HG03520 (cell line): ENCODE data around the gene TSPOAP1.

ENCODE experiments used
- ATAC-seq: cut with Tn5 transposase; IDR thresholded peaks from one replicate; pipeline ENCODE4 v1.9.1; 2021; ENCODE audit warnings: mild to moderate bottlenecking, moderate library complexity; ENCODE audit not compliant: unreplicated experiment

Gene TSPOAP1

DNA sequence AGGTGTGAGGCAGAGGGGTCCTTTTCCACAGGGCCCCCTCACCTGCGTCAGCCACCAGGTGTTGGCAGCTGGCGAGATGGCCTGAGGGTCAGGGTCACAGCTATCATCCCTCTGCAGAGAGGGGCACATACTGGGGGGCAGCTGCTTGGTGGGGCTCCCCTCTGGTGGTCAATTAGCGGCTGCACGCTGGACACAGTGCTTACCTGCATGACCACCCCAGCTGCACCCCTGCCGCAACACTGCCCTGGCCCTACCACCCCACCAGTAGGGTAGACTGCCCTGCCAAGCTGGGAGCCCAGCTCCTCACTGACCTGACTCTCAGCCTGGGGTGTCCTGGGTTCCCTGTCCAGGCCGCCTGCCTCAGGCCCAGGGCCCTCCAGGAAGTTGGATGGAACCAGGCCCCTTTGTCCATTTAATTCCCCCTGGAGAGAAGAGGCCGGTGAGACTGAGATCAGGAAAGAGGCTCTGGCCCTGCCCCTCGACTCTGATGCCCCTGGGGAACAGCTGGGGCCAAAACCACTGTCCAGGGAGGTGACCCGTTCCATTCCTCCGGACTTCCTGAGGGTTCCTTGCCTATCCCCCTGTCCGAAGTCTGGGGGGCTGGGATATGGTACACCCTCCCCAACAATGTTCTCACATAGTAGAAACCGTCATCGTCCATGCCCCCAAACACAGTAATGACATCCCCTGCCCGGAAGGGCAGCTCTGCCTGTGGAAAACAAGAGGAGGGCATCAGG lies 23.7 kb downstream of the TSPOAP1 start:
- no peak for ATAC-seq

DNA sequence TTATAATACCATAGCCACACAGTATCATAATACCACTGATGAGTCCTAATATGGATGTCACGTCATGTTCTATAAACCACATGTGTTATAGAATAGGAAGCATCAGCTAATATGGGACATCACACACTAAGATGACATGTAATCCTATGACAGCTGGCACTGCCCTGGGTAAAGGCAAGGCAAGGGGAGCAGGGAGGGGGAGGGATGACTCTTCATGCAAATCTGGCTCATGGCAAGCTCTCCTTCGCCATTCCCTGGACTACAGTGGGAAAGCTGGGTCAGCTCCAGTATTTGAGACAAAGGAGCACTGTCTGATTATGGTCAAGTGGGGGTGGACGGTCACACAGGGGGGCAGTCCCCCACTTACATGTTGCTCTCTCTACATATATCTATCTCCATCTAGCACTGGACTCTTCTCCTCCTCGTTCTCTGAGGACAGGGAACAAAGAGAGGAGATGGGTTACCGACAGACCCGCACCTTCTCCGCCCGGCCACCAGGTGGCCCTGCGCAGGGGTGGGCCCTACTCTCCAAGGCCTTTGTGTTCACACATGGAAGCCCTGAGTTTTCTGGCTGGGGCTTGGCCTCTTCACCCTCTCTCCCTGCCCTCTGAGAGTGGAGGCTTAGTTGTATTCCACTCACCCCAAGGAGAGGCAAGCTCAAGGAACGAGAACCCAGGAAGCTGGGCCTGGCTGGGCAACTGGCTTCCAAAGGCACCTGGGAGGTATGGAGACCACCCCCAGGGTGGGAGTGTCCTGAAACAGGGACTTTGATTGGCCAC lies 24.4 kb downstream of the TSPOAP1 start:
- no peak for ATAC-seq

GRCh38 chr17:58302919-58303585 lies 25.5 kb downstream of the TSPOAP1 start:
- no peak for ATAC-seq

GRCh38 chr17:58302171-58302918 lies 26.2 kb downstream of the TSPOAP1 start:
- ATAC-seq, result no peak

- no peak for ATAC-seq
These were observed 27.0 kb downstream of the TSPOAP1 start for GRCh38 chr17:58301504-58302150.

GRCh38 chr17:58300336-58300735 lies 28.3 kb downstream of the TSPOAP1 start:
- ATAC-seq, result no peak

DNA sequence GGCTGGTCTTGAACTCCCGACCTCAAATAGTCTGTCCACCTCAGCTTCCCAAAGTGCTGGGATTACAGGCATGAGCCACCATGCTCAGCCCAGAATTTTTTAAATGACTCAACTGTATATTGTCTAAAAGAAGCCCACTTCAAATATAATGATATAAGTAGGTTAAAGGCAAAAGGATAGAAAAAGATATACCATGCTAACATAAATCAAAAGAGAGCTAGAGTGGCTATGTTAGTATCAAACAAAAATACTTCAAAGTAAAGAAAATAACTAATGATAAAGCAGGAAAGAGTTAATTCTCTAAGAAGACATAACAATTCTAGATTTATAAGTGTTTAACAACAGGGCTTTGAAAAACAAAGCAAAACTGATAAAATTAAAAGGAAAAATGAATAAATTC lies 34.6 kb downstream of the TSPOAP1 start:
- ATAC-seq, result no peak

GRCh38 chr17:58291246-58291645 lies 37.3 kb downstream of the TSPOAP1 start:
- ATAC-seq, result no peak

DNA sequence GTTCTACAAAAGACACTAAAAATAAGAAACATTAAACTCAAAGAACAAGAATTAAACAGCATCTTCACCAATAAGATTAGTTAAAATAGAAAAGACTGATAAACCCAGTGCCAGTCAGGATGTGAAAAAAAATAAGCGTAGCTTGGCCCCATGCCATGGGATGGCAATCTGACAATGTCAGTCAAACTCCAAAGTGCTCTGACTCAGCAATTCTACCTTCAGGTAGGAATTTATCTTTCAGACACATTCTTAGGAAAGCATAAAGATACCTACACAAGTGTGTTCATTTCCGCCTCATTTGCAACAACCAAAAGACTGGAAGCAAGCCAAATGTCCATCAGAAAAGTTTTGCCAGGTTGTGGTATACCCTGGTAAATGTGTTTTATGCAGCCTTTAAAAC lies 38.7 kb downstream of the TSPOAP1 start:
- ATAC-seq, result no peak

DNA sequence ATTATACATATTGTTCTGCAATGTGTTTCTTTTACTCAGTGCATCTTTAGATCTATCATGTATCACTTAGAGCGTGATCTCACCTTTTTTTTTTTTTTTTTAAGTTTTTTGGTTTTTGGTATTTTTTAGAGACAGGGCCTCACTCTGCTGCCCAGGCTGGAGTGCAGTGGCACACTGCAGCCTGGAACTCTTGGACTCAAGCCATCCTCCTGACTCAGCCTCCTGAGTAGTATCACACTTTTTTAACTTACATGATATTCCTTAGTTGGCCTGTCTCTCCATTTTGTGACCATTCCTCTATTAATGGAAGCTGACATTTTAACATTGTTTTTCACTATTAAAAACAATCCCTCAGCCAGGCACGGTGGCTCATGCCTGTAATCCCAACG lies 43.2 kb downstream of the TSPOAP1 start:
- ATAC-seq, result no peak

- no peak for ATAC-seq
These were observed 43.8 kb downstream of the TSPOAP1 start for GRCh38 chr17:58284613-58285421.

- ATAC-seq, result no peak
These were observed 44.7 kb downstream of the TSPOAP1 start for GRCh38 chr17:58283674-58284612.

DNA sequence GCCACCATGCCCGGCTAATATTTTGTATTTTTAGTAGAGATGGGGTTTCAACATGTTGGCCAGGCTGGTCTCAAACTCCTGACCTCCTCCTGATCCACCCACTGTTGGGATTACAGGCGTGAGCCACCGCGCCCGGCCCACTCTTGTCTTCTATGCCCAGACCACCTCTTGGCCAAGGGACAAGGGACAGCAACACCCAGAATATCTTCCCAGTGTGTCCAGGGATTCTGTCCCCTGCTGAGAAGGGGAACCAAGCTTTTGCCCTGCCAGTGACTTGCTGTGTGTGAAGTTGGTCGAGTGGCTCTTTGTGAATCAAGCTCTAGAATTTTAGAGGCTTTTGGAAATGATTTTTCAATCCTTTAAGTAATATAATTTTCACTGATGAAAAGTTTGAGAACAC lies 46.2 kb downstream of the TSPOAP1 start:
- no peak for ATAC-seq

- no peak for ATAC-seq
These were observed 47.0 kb downstream of the TSPOAP1 start for GRCh38 chr17:58281511-58282011.

GRCh38 chr17:58280480-58281217 lies 47.9 kb downstream of the TSPOAP1 start, which contains the start of gene MPO:
Gene MPO, minus strand, starts transcription at chr17:58280935. Its CDS starts 177 bp downstream, at chr17:58280758.
- ATAC-seq, result no peak

GRCh38 chr17:58279736-58280479 lies 48.7 kb downstream of the TSPOAP1 start:
- ATAC-seq, result no peak
